ENCODE data around the gene CKMT2.

GRCh38 chr5:81233080-81233634, at the start of gene CKMT2:
- TF ChIP-seq CTCF (IDR thresholded peaks at IDR 0.05; ENCODE audit: insufficient read depth, low read length) (no peak), POLR2AphosphoS5 (IDR thresholded peaks at IDR 0.05; ENCODE audit: low read depth) (no peak), SPI1 (IDR thresholded peaks at IDR 0.05; ENCODE audit: borderline replicate concordance, low read depth) (no peak), REST (IDR thresholded peaks at IDR 0.05; ENCODE audit: insufficient replicate concordance, low read depth) (no peak)

All from HL-60 (cell line).